HG02759 (cell line): ENCODE measurements around the gene WFDC11.
"Not testable (repeated sequence)": the region's sequence is repeated elsewhere in the genome, so short reads cannot be mapped to it uniquely, and the experiment has no call there.

ENCODE experiments used
- ATAC-seq: cut with Tn5 transposase; IDR thresholded peaks from one replicate; pipeline ENCODE4 v1.9.1; 2021; ENCODE audit warnings: mild to moderate bottlenecking, moderate library complexity; ENCODE audit not compliant: unreplicated experiment

Gene WFDC11

DNA sequence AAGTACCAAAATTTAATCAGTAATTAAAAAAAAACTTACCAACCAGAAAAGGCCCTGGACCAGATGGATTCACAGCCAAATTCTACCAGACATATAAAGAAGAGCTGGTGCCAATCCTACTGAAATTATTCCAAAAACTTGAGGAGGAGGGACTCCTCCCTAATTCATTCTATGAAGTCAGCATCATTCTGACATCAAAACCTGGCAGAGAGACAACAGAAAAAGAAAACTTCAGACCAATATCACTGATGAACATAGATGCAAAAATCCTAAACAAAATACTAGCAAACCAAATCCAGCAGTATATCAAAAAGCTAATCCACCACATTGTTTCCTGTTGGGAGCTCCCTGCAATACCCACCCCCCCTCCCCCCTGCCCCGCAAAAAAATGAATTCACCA, at the start of gene WFDC11:
TSS of gene WFDC11 (minus strand) at position 101 of the 400 bp plus-strand sequence. CDS start 19,639 bp downstream, outside the sequence.
- ATAC-seq, result no peak

DNA sequence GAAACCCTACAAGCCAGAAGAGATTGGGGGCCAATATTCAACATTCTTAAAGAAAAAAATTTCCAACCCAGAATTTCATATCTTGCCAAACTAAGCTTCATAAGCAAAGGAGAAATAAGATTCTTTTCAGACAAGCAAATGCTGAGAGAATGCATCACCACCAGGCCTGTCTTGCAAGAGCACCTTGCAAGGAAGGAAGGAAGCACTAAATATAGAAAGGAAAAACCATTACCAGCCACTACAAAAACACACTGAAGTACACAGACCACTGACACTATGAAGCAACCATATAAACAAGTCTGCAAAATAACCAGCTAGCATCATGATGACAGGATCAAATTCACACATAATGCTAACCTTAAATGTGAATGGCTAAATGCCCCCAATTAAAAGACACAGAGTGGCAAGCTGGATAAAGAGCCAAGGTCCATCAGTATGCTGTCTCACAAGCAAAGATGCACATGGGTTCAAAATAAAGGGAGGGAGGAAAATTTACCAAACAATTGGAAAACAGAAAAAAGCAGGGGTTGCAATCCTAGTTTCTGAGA, 46.2 kb upstream of the WFDC11 start:
- ATAC-seq, result not testable (repeated sequence)

DNA sequence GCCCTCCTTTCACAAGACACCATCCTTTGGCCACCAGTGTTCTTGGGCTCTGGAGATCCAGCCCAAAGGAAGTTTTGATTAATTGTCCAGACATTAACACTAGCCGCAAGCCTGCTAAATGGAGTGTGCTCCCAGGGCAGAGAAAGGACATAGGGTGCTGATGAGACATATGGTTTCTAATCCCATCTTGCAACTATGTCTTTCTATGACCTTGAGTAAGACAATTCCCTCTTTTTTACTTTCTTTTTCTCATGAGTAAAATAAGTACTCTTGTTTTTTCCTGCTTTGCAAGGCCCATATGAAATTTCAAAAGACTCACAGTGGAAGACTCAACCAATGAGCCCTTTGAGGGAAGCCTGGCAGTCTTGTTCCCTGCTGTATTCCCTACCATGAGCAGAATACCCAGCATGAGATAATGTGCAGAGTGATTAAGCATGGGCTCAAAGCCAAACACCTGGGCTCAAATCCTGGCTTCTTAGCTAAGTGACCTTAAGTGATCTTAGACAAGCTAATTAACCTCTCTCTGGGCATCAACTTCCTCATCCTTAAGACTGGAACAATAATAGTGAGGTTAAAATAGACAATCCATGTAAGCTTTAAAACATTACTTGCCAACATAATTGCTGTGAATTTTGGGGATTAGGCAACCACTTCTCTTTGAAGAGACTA, 35.1 kb upstream of the WFDC11 start, which contains the start of gene WFDC10B:
TSS of gene WFDC10B (minus strand) at position 51 of the 669 bp plus-strand sequence. CDS start 19,027 bp downstream, outside the sequence.
- no peak for ATAC-seq

DNA sequence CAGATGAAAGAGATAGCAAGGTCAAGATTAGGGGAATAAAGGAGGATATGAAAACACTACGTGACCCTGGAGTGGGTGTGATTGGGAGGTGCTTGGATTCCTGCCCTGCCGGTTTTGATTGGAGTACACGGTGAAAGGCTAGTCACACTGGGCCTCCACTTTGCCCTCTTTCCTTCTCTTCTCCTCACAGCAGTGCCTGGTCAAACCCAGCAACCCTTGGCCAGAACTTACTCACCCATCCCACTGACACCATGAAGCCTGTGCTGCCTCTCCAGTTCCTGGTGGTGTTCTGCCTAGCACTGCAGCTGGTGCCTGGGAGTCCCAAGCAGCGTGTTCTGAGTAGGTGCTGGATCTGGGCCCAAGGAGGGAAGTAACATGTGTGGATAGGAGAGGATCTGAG, 31.8 kb upstream of the WFDC11 start, which contains the start of gene WFDC13:
TSS of gene WFDC13 (plus strand) at position 166 of the 400 bp plus-strand sequence. CDS start at position 252, 86 bp downstream.
- ATAC-seq, result no peak

DNA sequence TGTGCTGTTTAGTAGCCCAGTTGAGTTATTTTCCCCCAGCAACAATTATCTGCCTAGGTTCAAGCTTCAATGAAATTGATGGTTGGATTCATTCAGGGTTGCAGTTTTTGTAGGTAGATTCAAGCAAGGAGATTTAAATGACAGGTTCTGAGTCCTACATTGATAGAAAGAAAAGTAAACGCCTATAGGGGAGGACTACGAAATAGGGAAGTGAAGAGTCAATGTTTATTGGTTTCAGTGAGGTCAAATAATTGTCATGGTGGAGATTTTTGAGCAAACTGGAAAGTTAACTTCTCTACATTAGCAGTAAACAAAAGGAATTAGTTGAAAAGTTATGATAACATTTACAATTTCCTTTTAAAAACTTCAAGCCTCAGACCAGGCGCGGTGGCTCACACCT, 31.1 kb upstream of the WFDC11 start:
- no peak for ATAC-seq

DNA sequence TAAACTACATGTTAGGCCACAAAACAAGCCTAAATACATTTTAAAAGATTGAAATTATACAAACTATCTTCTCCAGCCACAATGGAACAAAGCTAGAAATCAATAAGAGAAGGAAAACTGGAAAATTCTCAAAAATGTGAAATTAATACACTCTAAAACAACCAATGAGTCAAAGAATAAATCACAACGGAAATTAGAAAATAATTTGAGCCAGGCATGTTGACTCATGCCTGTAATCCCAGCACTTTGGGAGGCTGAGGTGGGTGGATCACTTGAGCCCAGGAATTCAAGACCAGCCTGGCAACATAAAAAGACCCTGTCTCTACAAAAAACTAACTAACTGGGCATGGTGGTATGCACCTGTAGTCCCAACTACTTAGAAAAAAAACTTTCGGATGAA, 25.5 kb upstream of the WFDC11 start:
- no peak for ATAC-seq

DNA sequence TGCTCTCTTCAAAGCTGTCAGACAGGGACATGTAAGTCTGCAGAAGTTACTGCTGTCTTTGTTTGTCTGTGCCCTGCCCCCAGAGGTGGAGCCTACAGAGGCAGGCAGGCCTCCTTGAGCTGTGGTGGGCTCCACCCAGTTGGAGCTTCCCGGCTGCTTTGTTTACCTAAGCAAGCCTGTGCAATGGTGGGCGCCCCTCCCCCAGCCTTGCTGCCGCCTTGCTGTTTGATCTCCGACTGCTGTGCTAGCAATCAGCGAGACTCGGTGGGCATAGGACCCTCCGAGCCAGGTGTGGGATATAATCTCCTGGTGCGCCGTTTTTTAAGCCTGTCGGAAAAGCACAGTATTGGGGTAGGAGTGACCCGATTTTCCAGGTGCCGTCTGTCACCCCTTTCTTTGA, 23.3 kb upstream of the WFDC11 start:
- not testable (repeated sequence) for ATAC-seq

DNA sequence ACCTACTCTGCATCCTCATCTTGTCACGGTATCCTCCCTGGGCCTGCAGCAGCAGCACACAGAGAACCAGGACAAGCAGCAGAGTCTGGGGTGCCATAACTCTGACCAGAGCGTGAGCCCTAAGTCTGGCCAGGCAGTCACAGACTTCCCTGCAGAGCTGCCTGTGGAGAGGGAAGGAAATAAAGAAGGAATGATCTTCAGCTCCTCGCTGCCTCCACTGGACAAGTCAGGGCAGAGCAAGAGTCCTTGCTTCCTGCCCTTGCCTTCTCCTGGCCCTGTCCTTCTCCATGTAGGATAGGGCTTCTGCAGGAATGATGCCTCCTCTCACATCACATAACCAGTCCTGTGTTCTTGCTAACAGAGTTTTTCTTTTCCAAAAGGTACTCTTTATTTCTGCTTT, 15.9 kb upstream of the WFDC11 start:
- no peak for ATAC-seq

DNA sequence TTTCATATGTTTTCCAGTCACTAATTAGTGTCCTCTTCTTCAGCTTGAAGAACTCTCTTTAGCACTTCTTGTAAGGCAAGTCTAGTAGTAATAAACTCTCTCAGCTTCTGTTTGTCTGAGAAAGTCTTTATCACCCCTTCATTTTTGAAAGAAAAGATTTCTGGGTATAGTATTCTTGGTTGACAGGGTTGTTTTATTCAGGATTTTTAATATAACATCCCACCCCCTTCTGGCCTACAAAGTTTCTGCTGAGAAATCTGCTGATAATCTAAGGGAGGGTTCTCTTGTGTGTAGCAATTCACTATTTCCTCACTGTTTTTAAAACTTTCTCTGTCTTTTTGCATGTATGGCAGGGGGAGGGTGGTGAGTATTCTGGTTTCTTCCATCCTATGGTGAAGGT, 9.6 kb upstream of the WFDC11 start:
- ATAC-seq, result no peak

DNA sequence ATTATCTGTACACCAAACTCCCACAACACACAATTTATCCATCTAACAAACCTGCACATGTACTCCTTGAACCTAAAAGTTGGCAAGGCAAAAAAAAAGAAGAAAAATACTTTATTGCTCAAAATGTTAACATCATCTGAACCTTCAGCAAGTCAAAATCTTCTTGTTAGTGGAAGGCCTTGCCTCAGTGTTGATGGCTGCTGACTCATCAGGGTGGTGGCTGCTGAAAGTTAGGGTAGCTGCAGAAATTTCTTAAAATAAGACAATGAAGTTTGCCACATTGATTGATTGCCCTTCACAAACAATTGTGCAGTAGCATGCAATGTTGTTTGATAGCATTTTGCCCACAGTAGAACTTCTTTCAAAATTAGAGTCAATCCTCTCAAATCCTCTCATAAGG, 2.7 kb upstream of the WFDC11 start:
- no peak for ATAC-seq

DNA sequence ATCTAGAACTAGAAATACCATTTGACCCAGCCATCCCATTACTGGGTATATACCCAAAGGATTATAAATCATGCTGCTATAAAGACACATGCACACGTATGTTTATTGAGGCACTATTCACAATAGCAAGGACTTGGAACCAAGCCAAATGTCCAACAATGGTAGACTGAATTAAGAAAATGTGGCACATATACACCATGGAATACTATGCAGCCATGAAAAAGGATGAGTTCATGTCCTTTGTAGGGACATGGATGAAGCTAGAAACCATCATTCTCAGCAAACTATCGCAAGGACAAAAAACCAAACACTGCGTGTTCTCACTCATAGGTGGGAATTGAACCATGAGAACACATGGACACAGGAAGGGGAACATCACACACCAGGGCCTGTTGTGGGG, 13.0 kb downstream of the WFDC11 start:
- ATAC-seq, result not testable (repeated sequence)

DNA sequence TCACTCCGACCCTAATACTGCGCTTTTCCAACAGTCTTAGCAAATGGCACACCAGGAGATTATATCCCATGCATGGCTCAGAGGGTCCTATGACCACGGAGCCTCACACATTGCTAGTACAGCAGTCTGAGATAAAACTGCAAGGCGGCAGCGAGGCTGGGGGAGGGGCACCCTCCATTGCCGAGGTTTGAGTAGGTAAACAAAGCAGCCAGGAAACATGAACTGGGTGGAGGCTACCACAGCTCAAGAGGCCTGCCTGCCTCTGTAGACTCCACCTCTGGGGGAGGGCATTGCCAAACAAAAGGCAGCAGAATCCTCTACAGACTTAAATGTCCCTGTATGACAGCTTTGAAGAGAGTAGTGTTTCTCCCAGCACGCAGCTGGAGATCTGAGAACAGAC, 18.3 kb downstream of the WFDC11 start:
- not testable (repeated sequence) for ATAC-seq

DNA sequence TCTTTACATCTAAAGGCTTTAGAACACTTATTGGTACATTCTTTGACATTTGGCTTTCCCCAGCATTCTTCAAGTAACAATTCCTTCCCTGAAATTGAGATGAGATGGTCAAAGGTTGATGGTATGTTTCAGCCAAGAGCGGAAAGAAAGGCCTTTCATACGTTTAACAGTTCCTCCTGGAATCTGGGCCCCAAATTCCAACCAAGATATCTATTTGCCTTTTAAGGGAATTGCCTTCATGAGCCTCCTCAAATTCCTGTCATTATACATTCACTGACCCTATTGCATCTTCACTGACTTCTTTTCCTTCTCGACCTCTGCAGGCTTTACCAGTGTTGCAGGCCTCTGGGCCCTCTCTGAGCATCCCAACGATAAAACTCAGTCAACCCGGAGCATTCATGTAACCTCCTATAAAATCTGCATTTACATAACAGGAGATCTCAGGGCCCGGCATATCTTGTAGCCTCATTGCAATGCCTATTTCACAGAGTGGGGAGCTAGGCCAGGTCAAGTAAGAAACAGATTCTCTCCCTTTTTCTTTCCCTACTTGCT, 20.7 kb downstream of the WFDC11 start:
- ATAC-seq, result no peak

DNA sequence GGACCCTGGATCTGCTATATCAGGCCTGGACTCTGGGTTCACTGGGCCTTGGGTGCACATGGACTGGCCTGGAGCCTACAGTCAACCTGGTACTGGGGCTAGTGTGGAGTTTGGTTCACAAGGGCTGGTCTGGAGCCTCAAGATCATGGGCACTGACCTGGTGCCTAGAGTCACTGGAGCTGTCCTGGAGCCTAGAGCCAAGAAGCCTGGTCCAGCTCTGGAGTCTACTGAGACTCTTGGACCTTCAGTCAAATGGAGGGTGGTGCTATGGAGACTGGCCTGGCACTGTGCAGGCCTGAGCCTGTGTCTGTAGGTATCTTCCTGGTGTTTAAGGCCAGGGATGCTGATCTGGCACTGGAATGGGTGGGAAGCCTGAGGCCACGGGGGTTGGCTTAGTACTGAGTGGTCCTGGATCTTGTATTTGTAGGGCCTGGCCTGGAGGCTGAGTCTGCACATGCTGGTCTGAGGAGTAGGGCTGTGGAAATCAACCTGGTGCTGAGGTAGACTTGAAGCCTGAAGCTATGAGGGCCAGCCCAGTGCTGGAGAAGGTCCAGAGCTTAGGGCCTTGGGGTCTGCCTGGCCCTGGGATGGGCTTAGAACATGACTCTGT, 22.5 kb downstream of the WFDC11 start:
- ATAC-seq, result no peak

DNA sequence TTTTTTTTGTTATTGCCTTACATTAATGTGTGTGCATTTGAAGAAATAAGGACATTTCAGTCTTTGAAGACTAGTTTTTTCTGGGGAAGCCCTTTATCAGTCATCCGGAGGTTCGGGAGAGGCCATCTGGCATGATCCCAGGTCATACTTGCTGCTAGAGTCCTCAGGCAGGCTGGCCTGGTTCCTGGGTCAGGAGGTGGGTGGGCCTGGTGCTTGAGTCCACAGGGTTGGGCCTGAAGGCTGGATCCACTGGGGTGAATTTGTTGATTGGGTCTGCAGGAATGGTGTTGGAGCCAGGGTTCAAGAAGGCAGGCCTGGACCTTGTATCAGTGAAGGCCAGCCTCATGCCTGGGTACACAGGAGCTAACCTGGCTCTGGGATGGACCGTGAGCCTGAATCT, 23.2 kb downstream of the WFDC11 start:
- ATAC-seq, result no peak

DNA sequence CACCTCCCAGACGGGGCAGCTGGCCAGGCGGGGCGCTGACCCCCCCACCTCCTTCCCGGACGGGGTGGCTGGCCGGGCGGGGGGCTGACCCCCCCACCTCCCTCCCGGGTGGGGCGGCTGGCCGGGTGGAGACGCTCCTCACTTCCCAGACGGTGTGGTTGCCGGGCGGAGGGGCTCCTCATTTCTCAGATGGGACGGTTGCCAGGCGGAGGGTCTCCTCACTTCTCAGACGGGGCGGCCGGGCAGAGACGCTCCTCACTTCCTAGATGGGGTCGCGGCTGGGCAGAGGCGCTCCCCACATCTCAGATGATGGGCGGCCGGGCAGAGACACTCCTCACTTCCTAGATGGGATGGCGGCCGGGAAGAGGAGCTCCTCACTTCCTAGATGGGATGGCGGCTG, 24.2 kb downstream of the WFDC11 start:
- ATAC-seq, result not testable (repeated sequence)

DNA sequence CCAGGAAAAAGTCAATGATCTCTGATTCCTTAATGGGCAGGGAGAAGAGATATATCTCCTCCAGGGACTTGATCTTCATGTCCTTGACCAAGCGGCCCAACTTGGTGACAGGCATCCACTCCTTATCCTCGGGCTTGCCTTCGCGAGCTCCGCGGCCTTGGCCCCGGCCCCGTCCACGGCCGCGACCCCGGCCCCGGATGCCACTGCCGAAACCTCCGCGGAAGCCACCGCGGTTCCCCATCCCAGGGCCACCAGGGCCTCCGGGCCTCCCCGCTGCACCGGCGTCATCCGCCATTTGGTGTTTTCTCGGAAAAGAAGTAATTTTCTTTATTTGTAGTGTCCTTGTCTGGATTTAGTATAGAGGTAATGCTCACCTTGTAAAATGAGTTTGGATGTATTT, 29.0 kb downstream of the WFDC11 start:
- ATAC-seq, result not testable (repeated sequence)

DNA sequence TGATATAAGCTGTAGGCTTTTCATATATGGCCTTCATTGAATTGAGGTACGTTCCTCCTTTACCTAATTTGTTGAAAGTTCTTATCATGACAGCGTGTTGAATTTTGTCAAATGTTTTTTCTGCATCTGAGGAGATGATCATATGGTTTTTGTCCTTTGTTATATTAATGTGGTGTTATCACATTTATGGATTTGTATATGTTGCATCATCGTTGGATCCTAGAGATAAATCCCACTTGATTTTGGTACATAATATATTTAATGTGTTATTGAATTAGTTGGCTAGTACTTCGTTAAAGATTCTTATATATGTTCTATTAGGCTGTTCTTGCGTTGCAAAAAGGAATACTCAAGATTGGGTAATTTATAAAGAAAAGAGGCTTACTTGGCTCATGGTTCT, 30.4 kb downstream of the WFDC11 start:
- ATAC-seq, result no peak

DNA sequence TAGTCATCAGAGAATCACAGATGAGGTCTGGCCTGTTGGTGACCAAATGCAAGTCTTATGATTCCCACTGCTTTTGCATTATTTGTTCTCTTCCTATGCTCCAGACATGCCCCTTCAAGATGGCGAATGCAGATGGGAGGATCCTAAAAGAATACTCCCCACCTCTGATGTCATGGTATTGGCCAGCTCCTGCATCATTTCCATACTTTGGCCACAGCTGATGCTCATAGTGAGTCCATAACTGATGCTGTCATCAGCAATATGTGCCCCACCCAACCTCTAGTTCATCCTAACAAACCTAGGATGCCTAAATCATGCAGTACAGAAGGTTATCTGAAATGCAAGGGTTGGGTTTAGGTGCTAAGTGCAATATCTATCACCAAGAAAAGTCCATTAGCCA, 33.5 kb downstream of the WFDC11 start:
- ATAC-seq, result no peak

DNA sequence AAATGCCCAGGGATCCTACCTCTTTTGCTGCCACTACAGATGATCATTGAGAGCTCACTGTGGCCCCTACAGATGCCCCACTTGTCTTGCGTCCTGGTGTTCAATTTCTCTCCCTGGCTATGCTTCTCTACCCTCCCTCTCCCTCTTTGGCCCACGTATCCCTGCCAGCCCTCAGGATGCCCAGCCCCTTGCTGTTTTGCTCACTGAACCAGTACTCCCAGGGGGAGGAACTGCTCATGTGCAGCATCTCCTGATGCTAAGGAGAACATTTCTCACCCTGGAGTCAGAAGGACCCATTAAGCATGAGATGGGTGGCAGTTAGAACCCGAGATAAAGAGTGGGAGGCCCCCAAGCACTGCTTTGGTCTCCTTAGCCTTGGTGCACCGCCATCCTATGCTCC, 38.9 kb downstream of the WFDC11 start, which contains the start of gene WFDC9:
TSS of gene WFDC9 (minus strand) at position 101 of the 400 bp plus-strand sequence. CDS start 21,103 bp downstream, outside the sequence.
- ATAC-seq, result no peak

DNA sequence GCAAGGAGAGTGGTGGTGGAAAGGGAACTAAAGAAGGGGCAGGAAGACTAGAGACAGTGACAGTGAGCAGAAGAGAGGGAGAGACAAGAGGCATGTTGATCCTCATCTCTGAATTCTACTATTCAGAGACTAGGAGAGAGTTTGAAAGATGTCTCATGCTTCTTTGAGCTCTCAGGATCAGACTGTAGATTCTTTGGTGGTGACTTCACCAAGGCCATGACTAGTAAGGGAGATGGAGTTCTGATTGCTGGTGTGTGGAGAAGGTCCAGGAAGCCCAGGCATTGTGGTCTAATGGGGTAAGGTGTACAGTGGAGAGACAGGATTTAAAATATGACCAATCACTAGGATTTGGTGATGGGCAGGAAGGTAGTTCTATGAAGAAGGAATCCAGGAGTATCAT, 39.7 kb downstream of the WFDC11 start:
- ATAC-seq, result no peak
